Activated effector memory CD4-positive, alpha-beta T cell treated with Interleukin-2 at 50 U/mL for 16 hours (primary cell): ENCODE data around the gene AJM1.
"Not testable (repeated sequence)": the region's sequence is repeated elsewhere in the genome, so short reads cannot be mapped to it uniquely, and the experiment has no call there.

Source experiments
- DNase-seq: peaks from one replicate; pipeline ENCODE4 v3.0.0-alpha.2; 2020

AJM1 gene

DNA sequence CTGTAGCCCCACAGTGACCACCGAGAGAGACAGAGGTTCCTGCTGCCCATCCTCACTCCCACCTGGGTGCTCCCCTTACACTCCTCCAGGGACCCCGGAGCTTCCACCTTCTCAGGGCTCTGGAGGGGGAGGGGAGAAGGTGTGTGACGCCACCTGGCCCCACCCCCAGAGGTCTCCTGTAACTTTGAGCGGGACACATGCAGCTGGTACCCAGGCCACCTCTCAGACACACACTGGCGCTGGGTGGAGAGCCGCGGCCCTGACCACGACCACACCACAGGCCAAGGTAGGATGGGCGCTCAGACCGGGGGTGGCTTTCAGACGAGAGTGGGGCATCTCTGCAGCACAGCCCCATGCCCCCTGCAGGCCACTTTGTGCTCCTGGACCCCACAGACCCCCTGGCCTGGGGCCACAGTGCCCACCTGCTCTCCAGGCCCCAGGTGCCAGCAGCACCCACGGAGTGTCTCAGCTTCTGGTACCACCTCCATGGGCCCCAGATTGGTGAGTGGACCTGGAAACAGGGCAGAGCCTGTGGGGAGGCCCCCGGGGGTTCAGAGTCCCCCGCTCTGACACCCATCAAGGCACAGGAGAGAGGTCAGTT is 14.4 kb downstream of the AJM1 start:
- DNase-seq, result no peak

DNA sequence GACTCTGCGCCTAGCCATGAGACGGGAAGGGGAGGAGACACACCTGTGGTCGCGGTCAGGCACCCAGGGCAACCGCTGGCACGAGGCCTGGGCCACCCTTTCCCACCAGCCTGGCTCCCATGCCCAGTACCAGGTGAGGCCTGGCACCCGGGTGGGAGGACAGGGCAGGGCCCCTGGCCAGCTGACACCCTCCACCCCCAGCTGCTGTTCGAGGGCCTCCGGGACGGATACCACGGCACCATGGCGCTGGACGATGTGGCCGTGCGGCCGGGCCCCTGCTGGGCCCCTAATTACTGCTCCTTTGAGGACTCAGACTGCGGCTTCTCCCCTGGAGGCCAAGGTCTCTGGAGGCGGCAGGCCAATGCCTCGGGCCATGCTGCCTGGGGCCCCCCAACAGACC is 14.9 kb downstream of the AJM1 start:
- no peak for DNase-seq

- no peak for DNase-seq
These were observed 15.5 kb downstream of the AJM1 start for GRCh38 chr9:136857581-136858412.

DNA sequence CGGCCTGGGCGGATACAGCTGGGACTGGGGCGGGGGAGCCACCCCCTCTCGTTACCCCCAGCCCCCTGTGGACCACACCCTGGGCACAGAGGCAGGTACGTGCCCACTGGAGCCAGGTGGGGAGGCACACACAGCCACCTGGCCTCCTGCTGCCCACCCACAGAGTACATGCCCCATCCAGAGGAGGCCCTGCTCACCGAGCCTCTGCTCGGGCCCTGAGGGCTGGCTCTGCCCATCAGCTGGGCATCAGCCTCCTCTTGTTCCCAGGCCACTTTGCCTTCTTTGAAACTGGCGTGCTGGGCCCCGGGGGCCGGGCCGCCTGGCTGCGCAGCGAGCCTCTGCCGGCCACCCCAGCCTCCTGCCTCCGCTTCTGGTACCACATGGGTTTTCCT is 16.2 kb downstream of the AJM1 start:
- no peak for DNase-seq

GRCh38 chr9:136858844-136859757 is 16.8 kb downstream of the AJM1 start:
- DNase-seq, result no peak

DNA sequence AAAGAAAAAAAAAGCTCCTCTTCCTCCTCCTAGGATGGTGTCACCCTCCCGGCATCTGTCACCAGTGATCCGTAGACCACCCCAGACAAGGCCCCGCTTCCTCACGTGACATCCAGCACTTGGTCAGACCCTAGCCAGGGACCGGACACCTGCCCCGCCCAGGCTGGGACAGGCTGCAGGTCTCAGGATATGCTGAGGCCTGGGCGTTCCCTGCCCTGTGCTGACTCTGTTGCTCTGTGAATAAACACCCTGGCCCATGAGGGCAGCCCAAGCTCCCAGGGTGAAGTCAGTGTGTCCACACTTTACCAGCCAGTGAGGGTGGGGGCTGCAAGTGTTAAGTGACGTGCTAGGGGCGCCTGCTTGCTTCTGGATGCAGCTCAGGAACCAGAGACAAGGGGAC is 18.3 kb downstream of the AJM1 start:
- no peak for DNase-seq

- no peak for DNase-seq
These were observed 18.9 kb downstream of the AJM1 start for GRCh38 chr9:136860933-136861873.

GRCh38 chr9:136861874-136862457 is 19.7 kb downstream of the AJM1 start:
- DNase-seq, result no peak

GRCh38 chr9:136862849-136863622 is 20.8 kb downstream of the AJM1 start:
- no peak for DNase-seq

DNA sequence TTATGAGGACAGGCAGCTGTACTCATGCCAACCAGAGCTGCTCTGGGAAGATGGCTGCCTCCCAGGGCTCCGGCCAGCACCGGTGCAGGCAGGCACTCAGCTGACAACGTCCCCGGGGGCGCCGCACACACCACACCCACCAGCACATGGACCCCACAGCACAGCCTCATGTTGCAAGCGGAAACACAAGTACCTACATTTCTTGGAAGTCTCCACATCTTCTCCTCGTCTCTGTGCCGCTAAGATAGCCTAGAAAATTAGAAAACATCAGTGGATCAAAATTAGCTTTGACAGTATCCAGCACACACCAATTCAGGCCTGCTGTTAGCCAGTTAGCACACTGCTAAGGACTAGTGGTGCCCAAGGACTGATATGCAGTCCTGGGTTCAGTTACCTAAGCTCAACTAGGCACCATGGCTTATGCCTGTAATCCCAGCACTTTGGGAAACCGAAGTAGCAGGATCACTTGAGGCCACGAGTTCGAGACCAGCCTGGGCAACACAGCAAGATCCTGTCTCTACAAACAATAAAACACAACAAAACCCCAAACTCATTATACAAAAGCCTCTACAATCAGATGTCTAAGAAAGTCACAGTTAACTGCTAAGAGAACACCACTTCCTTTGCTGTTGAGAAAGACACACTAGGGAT is 21.5 kb downstream of the AJM1 start:
- DNase-seq, result no peak

GRCh38 chr9:136865041-136865767 is 22.9 kb downstream of the AJM1 start:
- DNase-seq, result no peak

- no peak for DNase-seq
These were observed 23.5 kb downstream of the AJM1 start for GRCh38 chr9:136865768-136866103.

DNA sequence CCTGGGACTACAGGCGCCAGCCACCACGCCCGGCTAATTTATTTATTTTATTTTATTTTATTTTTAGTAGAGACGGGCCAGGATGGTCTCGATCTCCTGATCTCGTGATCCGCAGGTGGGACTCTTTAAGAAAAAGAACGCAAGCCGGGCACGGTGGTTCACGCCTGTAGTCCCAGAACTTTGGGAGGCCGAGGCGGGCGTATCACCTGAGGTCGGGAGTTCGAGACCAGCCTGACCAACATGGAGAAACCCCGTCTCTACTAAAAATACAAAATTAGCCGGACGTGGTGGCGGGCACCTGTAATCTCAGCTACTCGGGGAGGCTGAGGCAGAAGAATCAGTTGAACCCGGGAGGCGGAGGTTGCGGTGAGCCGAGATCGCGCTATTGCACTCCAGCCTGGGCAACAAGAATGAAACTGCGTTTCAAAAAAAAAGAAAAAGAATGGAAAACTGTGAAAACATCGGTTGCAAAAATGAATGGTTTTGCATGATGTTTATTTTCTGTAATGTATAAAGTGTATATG is 24.7 kb downstream of the AJM1 start:
- DNase-seq, result not testable (repeated sequence)

- no peak for DNase-seq
These were observed 25.2 kb downstream of the AJM1 start for GRCh38 chr9:136867480-136867879.

GRCh38 chr9:136867917-136868316 is 25.6 kb downstream of the AJM1 start:
- no peak for DNase-seq

DNA sequence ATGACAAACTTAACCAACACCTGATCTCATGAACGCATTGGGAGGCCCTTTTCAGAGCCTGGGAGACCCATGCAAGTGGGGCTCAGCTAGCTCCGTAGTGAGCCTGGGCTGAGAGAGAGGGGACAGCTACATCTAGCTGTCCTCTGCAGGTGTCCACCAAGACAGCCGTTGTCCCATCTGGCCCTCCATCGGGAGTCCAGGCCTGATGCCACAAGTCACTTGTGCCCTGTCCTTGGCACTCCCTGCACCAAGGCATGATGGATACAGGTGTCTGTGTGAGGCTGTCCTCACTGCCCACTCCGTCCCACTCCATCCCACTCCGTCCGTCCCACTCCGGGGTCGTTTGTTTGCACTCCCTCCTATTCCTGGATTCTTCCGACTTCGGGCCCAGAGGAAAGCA is 26.4 kb downstream of the AJM1 start:
- DNase-seq, result no peak

- not testable (repeated sequence) for DNase-seq
These were observed 27.3 kb downstream of the AJM1 start for GRCh38 chr9:136869611-136870010.

GRCh38 chr9:136875155-136875554 is 32.9 kb downstream of the AJM1 start:
- DNase-seq, result no peak

GRCh38 chr9:136876476-136876875 is 34.2 kb downstream of the AJM1 start:
- DNase-seq, result no peak

- no peak for DNase-seq
These were observed 38.4 kb downstream of the AJM1 start for GRCh38 chr9:136880651-136881050.
